ENCODE results near the gene LHX4.

Gene LHX4

DNA sequence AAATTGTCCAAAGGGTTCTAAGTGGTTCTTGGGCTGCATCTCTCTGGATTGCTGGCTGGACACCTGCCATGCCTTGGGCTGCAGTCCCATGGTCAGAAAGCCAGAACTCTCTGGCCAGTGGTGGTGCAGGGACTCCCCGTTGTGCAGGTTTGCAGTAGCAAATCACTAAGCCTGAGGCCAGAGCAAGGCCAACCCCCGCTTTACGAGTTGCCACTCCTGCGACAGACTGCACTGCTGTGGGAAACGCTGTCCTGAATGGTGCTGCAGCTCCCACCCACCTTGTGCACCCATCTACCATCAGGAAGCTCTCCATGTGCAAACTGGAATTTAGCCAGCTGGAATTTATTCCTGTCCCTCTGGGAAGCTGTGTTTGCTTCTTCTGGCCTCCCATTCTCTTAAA is 45.7 kb downstream of the LHX4 start:
- DNase-seq = no peak

GRCh38 chr1:180277476-180278193 is 47.6 kb downstream of the LHX4 start:
- no peak for DNase-seq

DNA sequence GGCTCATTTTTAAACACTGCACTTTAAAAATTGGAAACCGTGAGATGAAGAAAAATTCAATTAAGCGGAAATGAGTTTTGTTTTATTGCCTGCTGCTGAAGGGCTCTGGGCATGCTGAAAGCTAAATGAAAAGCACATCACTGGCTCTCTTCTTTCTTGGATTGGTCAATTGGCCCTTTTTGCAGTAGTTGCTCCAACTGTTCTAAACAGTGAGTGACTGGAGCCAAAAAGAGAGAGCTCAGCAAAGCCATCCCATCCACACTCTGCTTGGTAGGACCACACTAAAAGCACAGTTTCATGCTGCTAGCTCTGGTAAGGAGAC is 48.1 kb downstream of the LHX4 start:
- DNase-seq = no peak

- no peak for DNase-seq
Observed at GRCh38 chr1:180278596-180279395, 48.7 kb downstream of the LHX4 start.

GRCh38 chr1:180279651-180280050 is 49.6 kb downstream of the LHX4 start:
- no peak for DNase-seq

GRCh38 chr1:180280617-180281016 is 50.6 kb downstream of the LHX4 start:
- DNase-seq = no peak

- no peak for DNase-seq
Observed at GRCh38 chr1:180281490-180281889, 51.4 kb downstream of the LHX4 start.

- no peak for DNase-seq
Observed at GRCh38 chr1:180282401-180283044, 52.5 kb downstream of the LHX4 start.

GRCh38 chr1:180283098-180283497 is 53.0 kb downstream of the LHX4 start:
- DNase-seq = no peak

DNA sequence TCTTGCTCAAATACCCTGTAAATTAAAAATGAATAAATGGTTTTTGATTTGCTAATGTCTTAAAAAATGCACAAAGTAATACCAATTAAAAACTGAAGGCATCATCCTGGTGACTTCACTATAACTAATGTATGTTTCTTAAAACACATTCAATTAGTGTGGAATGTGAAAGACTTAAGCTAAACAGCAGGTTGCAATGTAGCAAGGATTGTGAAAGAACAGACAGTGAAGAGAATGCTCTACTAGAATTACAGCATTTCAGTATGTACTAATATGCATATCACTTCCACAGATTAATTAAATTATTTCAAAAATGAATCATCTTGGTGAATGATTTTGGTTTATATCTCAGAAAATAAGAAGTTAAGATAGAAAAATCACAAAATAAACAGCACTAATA is 56.4 kb downstream of the LHX4 start:
- no peak for DNase-seq

DNA sequence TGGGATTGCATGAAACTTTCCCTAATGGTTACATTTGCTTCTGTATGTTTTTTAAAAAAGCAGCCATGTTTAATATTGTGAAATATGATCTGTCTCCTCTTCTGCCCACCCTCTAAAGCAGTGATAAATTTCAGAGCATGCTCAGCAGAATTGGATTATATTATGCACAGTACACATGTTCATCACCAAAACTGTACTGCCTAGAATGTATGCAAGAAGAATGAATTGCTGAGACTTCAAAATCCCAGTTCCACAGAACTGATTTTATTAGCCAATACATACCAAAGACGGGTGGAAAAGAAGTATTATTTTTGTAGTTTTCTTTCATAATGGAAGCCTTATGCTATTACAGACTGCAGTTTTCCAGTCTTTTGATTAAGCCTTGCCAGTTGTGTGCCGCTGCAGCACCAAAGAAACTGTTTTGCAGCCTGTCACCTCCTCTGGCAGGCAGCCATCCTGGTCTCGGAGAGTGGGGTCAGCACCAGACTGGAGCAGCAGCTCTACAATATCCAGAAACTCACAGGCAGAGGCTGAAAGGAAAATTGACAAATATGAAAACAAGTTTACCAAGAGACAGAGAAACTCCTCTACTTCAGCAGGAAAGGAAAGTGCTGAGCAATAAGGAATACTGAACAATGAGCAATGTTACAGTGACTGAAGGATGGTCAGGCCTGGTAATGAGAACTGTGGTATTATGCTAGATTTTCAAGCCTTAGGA is 58.1 kb downstream of the LHX4 start:
- no peak for DNase-seq

DNA sequence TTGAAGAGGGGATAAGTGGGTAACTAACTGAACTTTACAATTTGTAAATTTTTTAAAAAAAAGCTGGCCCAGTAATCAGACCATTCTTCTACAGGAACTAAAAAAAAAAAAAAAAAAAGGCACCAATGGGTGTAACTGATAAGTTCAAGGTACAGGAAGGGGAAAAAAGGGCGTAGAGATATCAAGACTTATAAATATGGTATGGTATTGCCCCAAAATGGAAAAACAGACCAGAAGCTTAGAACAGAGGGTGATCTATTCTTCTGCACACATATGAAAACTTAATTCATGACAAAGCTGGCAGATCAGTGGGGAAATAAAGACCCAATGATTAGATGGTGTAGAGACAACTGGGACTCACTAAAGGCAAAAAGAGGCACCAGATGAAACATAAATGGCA is 58.9 kb downstream of the LHX4 start:
- no peak for DNase-seq

GRCh38 chr1:180290265-180291001 is 60.4 kb downstream of the LHX4 start:
- no peak for DNase-seq

GRCh38 chr1:180291004-180291403 is 60.9 kb downstream of the LHX4 start:
- DNase-seq = no peak

- DNase-seq = no peak
Observed at GRCh38 chr1:180294711-180295110, 64.6 kb downstream of the LHX4 start.

- DNase-seq = no peak
Observed at GRCh38 chr1:180295999-180296398, 65.9 kb downstream of the LHX4 start.

GRCh38 chr1:180299479-180300221 is 69.6 kb downstream of the LHX4 start:
- no peak for DNase-seq

DNA sequence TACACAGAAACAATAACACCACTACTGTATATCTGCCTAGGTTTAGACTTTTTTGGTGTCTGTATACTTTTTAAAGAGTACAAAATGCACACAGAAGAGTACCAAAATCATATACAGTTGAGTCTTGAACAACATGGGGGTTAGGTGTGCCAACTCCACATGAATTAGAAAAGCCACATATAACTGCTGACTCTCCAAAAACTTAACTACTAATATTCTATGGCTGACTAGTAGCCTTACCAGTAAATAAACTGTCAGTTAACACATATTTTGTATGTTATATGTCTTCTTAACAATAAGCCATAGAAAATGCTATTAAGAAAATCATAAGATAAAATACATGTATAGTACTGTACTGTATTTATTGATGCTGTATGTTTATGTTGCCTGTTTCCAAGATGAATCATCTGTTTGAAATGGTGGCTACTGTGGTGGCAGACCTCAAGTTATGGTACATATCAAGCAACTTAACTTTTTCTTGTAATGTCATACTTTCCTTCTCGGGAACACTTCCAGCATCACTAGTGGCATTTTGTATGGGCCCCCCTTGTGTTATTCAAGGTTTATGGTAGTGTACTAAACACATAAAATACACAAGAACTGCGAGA is 71.2 kb downstream of the LHX4 start:
- no peak for DNase-seq

DNA sequence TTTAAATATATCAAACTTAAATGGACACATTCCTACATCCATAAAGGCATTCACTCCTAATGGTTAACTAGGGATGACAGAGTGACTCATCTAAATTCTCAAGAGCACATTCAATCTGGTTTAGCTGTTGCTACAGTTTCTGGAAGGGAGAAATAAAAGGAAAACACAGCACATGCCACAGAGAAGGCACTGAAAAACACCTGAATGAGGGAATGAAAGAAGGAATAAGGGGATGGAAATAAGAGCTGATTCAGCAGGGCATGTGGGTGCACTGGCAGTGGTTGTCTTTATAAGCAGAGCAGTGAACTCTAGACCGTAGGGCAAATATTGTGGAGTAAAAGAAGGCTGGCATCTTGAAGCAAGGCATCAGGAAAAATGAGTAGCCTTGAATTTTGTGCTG is 79.3 kb downstream of the LHX4 start:
- no peak for DNase-seq

- DNase-seq = no peak
Observed at GRCh38 chr1:180310095-180310494, 80.0 kb downstream of the LHX4 start.

DNA sequence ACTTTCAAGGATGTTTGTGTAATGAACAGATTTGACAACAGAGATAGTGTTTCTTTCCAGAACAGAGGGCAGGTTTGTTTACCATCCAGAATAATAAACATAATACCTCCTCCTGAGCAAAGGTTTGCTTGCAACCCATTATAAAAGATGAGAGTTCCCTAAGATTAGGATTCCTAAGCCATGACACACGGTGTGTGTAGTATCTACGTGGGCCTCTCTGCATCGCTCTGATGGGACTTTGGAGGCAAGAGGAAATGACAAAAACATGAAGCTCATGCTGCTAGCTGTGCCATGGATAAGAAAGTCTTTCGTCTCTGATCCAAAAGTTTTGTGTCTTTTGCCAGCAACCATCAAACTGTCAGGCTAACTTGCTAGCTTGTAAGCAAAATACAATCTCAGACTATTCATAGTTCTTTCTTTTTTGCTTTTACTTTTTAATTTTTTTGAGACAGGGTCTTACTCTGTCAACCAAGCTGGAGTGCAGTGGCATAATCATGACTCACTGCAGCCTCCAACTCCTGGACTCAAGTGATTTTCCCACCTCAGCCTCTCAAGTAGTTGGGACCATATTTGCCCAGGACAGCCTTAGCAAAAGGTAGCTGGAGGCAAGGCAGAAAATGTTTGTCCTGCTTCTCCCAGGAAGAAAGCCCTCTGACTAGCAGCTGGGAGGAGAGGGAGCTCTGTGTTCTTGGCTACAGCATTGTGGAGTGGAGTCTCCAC is 81.1 kb downstream of the LHX4 start:
- no peak for DNase-seq

All from activated CD4-positive, alpha-beta T cell treated with anti-CD3 and anti-CD28 coated beads, Interleukin-2, amount 50 U/mL, for 1 hour (primary cell).